Ovary (tissue), 3 donors: ENCODE results near the gene CPTP.

Source experiments
- POLR2A ChIP-seq: fragments of 450-650 bp; IDR thresholded peaks from one replicate; pipeline ENCODE4 v1.6.1; 2017; ENCODE audit warnings: antibody characterized with exemption, mild to moderate bottlenecking, moderate library complexity
- TF ChIP-seq, protein P1 (sequence below), 3 donors: fragments of 450-650 bp in 2 of 3; fragments of 200-600 bp in 1 of 3; IDR thresholded peaks; one replicate each; pipeline versions ENCODE4 v1.5.1 to v1.8.0; 2016 to 2022; ENCODE audit warnings: antibody characterized with exemption in 3 of 3, mild to moderate bottlenecking in 1 of 3
- donor health status: DM: no; HTN: no; CAD: no.

DNA sequence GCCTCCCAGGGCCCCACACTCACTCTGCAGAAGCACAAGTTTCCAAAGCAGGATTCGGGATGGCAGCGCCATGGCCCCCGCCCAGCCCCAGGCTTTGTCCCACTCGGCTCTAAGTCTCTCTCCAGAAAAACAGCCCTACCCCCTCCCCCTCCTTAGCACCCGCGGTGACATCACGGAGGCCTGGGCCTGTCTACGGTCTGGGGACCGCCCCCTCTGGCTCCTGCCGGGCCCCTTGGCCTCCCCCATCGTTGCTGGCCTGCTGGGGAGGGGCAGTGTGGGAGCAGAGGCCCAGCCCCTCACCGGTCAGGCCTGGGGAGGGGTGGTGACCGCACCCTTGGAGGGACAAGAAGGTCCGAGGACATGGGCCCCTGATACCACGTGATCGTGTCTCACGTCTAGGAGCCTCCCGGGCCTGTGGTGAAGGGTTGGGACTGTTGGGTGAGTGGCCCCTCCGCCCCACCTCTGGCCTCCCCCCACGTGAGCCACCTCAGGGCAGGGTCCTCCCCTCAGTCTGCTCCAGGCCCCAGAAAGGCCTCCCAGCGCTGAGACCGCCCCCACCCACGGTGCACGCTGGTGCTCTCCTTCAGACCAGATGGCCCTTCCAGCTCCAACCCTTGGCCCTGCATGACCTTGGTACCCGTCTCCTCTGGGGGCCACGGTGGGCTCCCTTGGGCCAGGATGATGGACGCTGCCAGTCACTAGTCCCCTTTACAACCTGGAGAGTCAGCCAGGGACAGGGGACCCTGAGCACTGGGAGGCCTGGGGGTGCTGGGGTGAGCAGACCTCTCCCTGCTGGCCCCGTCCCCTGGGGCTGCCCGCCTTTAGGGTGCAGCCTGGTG lies 34.0 kb downstream of the CPTP start, which contains the start of gene MXRA8:
- TF ChIP-seq, protein P1, sequence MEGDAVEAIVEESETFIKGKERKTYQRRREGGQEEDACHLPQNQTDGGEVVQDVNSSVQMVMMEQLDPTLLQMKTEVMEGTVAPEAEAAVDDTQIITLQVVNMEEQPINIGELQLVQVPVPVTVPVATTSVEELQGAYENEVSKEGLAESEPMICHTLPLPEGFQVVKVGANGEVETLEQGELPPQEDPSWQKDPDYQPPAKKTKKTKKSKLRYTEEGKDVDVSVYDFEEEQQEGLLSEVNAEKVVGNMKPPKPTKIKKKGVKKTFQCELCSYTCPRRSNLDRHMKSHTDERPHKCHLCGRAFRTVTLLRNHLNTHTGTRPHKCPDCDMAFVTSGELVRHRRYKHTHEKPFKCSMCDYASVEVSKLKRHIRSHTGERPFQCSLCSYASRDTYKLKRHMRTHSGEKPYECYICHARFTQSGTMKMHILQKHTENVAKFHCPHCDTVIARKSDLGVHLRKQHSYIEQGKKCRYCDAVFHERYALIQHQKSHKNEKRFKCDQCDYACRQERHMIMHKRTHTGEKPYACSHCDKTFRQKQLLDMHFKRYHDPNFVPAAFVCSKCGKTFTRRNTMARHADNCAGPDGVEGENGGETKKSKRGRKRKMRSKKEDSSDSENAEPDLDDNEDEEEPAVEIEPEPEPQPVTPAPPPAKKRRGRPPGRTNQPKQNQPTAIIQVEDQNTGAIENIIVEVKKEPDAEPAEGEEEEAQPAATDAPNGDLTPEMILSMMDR (IDR thresholded peaks at IDR 0.05) = no peak
- TF ChIP-seq POLR2A = no peak
